GM12872 (cell line): Measurements from ENCODE around the gene RUNX1.

Source experiments
- TF ChIP-seq, protein P1 (sequence below): IDR thresholded peaks from 3 replicates; pipeline ENCODE4 v1.5.1; 2011; ENCODE audit warnings: low read depth, mild to moderate bottlenecking, low read length, moderate library complexity; ENCODE audit not compliant: insufficient read depth

Gene RUNX1

GRCh38 chr21:34965200-34966174 is 83.6 kb downstream of the RUNX1 start:
- TF ChIP-seq, protein P1, sequence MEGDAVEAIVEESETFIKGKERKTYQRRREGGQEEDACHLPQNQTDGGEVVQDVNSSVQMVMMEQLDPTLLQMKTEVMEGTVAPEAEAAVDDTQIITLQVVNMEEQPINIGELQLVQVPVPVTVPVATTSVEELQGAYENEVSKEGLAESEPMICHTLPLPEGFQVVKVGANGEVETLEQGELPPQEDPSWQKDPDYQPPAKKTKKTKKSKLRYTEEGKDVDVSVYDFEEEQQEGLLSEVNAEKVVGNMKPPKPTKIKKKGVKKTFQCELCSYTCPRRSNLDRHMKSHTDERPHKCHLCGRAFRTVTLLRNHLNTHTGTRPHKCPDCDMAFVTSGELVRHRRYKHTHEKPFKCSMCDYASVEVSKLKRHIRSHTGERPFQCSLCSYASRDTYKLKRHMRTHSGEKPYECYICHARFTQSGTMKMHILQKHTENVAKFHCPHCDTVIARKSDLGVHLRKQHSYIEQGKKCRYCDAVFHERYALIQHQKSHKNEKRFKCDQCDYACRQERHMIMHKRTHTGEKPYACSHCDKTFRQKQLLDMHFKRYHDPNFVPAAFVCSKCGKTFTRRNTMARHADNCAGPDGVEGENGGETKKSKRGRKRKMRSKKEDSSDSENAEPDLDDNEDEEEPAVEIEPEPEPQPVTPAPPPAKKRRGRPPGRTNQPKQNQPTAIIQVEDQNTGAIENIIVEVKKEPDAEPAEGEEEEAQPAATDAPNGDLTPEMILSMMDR = no peak

GRCh38 chr21:34962586-34963222 is 86.4 kb downstream of the RUNX1 start:
- TF ChIP-seq, protein P1 = no peak

GRCh38 chr21:34962136-34962535 is 87.0 kb downstream of the RUNX1 start:
- TF ChIP-seq, protein P1 = no peak

DNA sequence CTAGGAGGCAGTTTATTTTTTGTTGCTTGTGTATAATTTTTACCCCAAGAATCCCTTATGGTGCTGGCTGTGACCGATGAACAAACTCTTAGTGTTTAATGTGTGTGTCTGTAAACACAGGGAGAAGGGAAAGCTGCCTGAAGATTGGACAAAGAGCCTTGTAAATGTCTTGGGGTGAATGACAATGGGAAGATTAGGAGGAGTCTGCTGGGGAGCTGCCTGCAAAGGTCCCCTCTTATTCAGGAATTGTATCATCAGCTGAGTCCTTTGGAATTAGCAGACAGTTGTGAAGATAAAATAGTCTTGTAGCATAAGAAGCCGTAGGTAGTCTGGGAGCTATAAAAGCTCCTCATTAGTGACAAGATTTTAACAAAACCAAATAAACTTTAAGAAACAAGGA is 88.4 kb downstream of the RUNX1 start:
- TF ChIP-seq, protein P1 = no peak

GRCh38 chr21:34959607-34960006 is 89.5 kb downstream of the RUNX1 start:
- TF ChIP-seq, protein P1 = no peak

DNA sequence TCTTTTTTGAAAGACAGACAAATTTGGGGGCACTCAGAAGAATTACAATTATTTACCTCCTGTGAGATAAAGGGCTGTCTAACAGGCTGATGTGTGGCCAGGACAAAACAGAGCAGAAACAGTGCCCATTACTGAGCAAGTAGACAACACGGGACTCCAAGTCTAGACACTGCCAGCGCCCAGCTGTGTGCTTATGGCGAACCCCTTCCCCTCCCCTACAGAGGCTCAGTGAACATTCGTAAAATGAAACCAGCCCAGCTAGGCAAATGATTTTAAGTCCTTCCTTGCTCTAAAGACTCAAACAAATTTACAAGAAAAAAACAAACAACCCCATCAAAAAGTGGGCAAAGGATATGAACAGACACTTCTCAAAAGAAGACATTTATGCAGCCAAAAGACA is 91.1 kb downstream of the RUNX1 start:
- TF ChIP-seq, protein P1 = no peak

- TF ChIP-seq, protein P1 = no peak
Measured at GRCh38 chr21:34956416-34957316, 92.4 kb downstream of the RUNX1 start.
